SK-N-MC (cell line): ENCODE measurements around the gene CEACAM21.
A peak's percentile ranks its signal among the peaks of the same experiment; 100 is the strongest.

Experiments used
- DNase-seq: peaks from one replicate; pipeline ENCODE4 v3.0.0-alpha.2; 2011; ENCODE audit warnings: low read depth, low spot score
- H3K27ac ChIP-seq: fragments of 200-600 bp; sonication (generic); 2 replicates; pipeline ENCODE4 v1.5.1; 2016; ENCODE audit warnings: mixed run types
- H3K36me3 ChIP-seq: fragments of 200-600 bp; sonication (generic); 2 replicates; pipeline ENCODE4 v1.6.1; 2017; ENCODE audit warnings: antibody characterized with exemption, low read length, mixed read lengths; ENCODE audit not compliant: insufficient read depth
- H3K4me3 ChIP-seq: fragments of 200-600 bp; sonication (generic); 2 replicates; pipeline ENCODE4 v1.5.1; 2016
- H3K9ac ChIP-seq: fragments of 200-600 bp; sonication (generic); 2 replicates; pipeline ENCODE4 v1.8.0; 2017; ENCODE audit warnings: mixed run types, mixed read lengths; ENCODE audit not compliant: insufficient read length
- H3K9me3 ChIP-seq: fragments of 200-600 bp; sonication (generic); 2 replicates; pipeline ENCODE4 v1.6.1; 2017; ENCODE audit warnings: low read depth, mild to moderate bottlenecking, antibody characterized with exemption, low read length, moderate library complexity, mixed read lengths
- EZH2 ChIP-seq: fragments of 200-600 bp; sonication (generic); IDR thresholded peaks from one replicate; pipeline ENCODE4 v1.6.1; 2017; ENCODE audit warnings: antibody characterized with exemption
- FOXP2 ChIP-seq: optimal IDR thresholded peaks from 2 replicates; pipeline ENCODE3; 2011; ENCODE audit warnings: mild to moderate bottlenecking, moderate library complexity; ENCODE audit not compliant: insufficient read depth; ENCODE audit errors: extremely low read length, control extremely low read depth
- POLR2AphosphoS5 ChIP-seq: IDR thresholded peaks from 2 replicates; pipeline ENCODE4 v1.6.1; 2012; ENCODE audit warnings: mild to moderate bottlenecking, low read depth, low read length, borderline replicate concordance

Gene CEACAM21

DNA sequence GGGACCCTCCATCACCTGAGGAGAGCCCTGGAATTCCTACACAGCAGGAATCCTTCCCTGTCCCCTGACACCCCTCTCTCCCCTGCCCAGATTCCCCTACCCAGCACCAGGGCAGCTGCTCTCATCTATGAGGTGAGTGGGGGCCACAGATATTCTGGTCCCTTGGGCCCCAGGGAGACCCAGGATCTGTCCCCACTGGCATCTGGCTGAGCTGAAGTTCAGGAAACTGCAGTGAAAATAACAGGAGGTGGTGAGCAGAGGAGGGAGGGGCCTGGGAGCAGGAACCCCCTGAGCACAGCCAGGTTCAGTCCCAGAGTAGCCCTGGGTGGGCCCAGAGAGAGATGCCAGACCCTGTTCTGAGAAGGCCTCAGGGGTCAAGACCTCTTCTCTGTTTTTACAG is 10.1 kb downstream of the CEACAM21 start:
- no peaks in the 10 kb centered on the region for H3K36me3 ChIP-seq
- no peak overlapping the region for H3K9ac ChIP-seq
- no peak overlapping the region for H3K27ac ChIP-seq
- DNase-seq: no peak
- H3K4me3 ChIP-seq: no peak overlapping the region
- no peaks in the 10 kb centered on the region for H3K9me3 ChIP-seq
- TF ChIP-seq POLR2AphosphoS5 (no peak), FOXP2 (no peak), EZH2 (no peak)

DNA sequence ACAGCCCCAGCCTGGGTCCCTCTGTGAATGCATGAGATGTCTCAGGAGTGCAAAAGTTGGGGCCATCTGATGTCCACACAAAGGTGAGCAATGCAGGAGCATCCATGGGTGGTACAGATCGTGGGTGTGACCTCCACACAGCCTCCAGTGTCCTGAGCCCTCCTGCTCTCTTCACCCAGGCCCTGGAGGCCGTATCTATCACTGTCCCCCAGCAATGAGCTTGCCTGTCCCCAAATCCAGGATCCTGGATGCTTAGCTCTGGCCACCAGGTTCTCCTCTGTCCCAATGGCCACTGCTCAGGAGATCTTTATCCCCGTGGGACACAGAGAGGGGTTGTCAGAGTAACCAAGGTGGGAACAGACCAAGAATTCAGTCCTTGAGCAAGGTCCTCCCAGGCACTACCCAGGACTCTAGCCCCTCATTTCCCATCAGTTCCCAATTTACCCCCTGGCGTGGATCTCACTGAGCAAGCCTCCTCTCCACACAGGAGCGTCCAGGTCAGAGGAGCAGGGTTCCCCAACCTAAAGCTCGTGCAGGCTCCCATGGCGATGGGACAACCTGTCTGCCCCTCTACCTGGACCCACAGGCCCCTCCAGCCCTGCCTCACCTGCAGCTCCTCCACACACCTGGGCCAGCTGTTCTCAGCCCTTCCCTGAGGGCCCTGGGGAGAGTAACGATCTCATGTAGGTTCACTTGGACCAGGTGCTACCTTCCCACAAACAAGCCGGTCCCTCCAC is 11.3 kb downstream of the CEACAM21 start:
- H3K27ac ChIP-seq: no peak overlapping the region
- TF ChIP-seq EZH2 (no peak), FOXP2 (no peak), POLR2AphosphoS5 (no peak)

DNA sequence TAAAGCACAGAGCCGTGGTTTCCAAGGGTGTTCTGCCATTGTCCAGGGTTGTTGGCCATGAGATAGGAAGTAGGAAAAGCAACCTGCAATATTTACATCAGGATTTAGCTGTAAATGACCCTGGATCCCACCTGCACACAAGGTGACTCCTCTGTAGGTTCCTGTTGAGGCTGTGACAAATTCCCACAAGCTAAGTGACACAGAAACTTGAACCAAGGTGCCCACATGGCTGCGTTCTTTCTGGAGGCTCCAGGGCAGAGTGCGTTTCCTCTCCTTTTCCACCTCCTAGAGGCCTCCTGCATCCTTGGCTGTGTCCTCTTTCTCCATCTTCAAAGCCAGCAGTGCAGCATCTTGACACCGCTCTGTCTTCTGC is 11.9 kb downstream of the CEACAM21 start:
- no peaks in the 10 kb centered on the region for H3K9me3 ChIP-seq
- no peak overlapping the region for H3K4me3 ChIP-seq
- DNase-seq: no peak
- no peaks in the 10 kb centered on the region for H3K36me3 ChIP-seq
- no peak for TF ChIP-seq FOXP2
- TF ChIP-seq POLR2AphosphoS5: no peak
- TF ChIP-seq EZH2: no peak
- H3K9ac ChIP-seq: no peak overlapping the region
- H3K27ac ChIP-seq: no peak overlapping the region

More for the DNA sequence above, 11.3 kb downstream of the CEACAM21 start:
- Histone ChIP-seq H3K36me3 (no peaks in the 10 kb centered on the region), H3K9ac (no peak overlapping the region), H3K9me3 (no peaks in the 10 kb centered on the region), H3K4me3 (no peak overlapping the region)
- DNase-seq: no peak

DNA sequence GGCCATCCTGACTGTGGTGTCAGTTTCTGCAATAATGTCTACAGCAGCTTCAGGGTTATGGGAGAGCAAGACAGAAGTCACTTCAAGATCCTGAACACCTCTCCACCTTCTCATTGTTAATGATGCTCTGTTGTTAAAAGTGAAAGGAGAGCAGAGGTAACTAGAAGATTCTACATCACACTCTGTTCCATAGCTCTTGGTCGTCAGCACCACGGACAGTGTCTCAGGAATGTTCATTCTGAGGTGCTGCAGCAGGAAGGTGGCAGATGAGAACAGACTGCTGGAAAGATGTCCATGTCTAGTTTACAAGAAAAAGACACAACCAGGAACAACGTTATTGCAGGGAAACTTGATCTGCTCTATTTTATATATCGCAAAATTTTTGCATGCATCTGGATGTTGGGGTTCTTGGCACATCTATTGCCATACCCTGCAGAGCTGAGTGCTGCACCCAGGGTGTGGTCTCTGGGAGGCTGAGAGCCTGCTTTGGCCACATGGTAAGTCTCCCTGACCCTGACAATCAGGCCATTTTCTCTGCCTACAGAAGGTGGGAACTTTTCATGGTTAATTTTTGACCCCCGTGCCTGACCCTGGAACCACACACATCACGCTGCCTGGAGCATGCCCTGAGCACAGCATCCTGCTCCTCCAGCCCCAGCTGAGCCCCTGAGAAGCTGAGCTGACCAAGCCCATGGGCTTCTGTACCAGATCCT is 12.7 kb downstream of the CEACAM21 start:
- DNase-seq: no peak
- Histone ChIP-seq H3K36me3 (no peaks in the 10 kb centered on the region), H3K9ac (no peak overlapping the region), H3K9me3 (no peaks in the 10 kb centered on the region), H3K4me3 (no peak overlapping the region), H3K27ac (no peak overlapping the region)
- no peak for TF ChIP-seq FOXP2
- no peak for TF ChIP-seq POLR2AphosphoS5
- no peak for TF ChIP-seq EZH2

DNA sequence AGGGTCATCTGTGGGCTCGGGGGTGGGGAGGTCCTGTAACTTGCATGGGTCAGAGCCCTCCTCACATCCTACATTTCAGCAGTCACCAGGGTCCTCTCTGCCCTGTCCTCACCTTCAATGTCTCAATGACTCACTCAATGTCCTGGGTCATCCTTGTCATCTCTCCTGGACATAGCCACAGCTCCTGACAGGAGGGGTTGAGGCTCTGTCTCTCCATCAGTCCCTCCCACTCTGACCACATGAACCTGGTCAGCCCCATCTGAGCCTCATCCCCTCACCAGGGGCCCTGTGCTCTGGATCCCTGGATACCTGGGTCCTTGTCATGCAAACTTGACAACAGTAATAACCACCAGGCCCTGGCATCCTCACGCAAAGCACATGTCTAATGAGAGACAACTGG is 13.4 kb downstream of the CEACAM21 start:
- Histone ChIP-seq H3K4me3 (no peak overlapping the region), H3K9ac (no peak overlapping the region), H3K27ac (no peak overlapping the region), H3K36me3 (no peaks in the 10 kb centered on the region), H3K9me3 (no peaks in the 10 kb centered on the region)
- no peak for DNase-seq
- TF ChIP-seq POLR2AphosphoS5 (no peak), EZH2 (no peak), FOXP2 (no peak)

DNA sequence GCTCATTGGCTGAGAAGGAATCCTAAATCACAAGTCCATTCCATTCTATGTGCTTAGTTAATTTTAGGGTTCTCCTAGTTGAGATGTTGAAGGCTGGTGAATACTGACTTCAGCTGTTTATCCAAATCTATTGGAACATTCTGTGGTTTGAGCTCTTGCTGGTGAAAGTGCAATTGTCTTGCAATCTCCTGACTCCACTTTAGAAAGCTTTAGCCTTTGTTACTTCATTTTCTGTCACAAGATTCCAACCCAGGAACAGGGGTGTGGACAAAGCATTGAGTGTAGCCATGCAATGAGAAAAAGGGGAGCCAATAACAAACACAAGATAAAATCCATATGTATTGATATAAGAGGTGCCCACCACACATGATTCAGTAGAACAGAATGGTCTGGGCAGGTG is 15.0 kb downstream of the CEACAM21 start:
- Histone ChIP-seq H3K27ac (no peak overlapping the region), H3K4me3 (no peak overlapping the region), H3K36me3 (no peaks in the 10 kb centered on the region), H3K9ac (no peak overlapping the region), H3K9me3 (no peaks in the 10 kb centered on the region)
- no peak for DNase-seq
- no peak for TF ChIP-seq EZH2
- no peak for TF ChIP-seq FOXP2
- no peak for TF ChIP-seq POLR2AphosphoS5

DNA sequence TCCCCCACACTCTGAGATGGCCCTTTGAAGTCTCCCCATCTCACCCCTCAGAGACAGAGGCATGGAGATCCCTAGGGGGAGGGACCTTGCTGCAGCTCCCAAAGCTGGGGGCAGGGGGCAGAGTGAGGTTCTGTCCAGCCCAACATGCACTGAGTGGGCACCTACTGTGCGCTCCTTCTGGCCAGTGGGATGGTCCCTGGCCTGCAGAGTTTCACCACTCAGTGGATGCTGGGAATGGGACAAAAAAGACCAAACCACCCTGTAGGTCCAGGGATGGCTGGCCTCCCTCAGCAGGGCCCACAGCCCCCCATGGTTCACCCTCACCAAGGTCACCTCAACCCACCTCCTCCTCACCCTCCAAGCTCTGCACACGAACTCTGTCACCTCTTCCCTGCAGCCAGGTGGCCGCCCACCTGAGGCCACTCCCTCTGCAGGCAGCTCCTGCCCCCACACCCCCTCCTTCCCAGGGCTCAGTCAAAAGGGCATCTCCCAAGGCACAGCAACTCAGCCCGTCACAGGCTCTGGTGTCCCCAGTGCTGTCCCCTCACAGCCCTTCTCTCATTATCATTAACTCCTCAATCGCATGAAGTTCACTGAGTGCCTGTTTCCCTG is 16.1 kb downstream of the CEACAM21 start:
- H3K27ac ChIP-seq: no peak overlapping the region
- TF ChIP-seq EZH2: no peak
- TF ChIP-seq POLR2AphosphoS5: no peak
- no peak for TF ChIP-seq FOXP2

DNA sequence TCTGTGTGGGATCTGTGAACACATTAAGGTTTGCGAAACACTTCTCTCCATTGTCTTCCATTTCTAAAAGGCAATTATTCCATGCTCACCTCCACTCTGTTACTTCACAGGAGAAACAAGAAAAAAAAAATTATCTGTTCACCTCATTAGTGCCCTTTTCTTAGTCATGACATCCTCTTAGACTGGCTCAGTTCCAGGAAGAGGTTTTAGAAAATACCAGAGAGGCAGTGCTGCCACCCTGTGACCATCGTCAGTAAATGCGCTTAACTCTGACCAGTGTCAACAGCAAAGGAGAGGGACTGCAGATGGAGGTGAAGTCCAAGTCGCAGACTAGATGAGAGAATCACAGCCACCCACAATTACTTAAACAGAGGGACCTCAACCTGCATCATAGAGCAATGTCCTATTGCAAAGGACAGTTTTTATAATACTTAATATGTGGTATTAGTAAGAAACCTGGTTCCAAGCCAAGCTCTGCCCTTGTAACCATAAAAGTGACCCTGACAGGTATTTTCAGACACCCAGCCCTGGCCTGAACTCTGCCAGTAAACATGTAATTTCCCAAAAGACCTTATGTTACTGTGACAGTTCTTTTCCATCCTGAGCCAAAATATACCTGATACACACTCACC is 19.4 kb downstream of the CEACAM21 start:
- H3K9ac ChIP-seq: no peak overlapping the region
- TF ChIP-seq FOXP2: no peak
- no peak for TF ChIP-seq EZH2
- no peak for TF ChIP-seq POLR2AphosphoS5

More for the DNA sequence above, 16.1 kb downstream of the CEACAM21 start:
- Histone ChIP-seq H3K9ac (no peak overlapping the region), H3K9me3 (no peaks in the 10 kb centered on the region), H3K4me3 (no peak overlapping the region), H3K36me3 (no peaks in the 10 kb centered on the region)
- DNase-seq: no peak

More for the DNA sequence above, 19.4 kb downstream of the CEACAM21 start:
- no peak overlapping the region for H3K4me3 ChIP-seq
- DNase-seq: peak; percentile 58
- H3K36me3 ChIP-seq: no peaks in the 10 kb centered on the region
- no peaks in the 10 kb centered on the region for H3K9me3 ChIP-seq
- H3K27ac ChIP-seq: no peak overlapping the region
